ENCODE measurements around the gene DYNLRB1.

GRCh38 chr20:34528921-34529297 is 12.7 kb downstream of the DYNLRB1 start:
- TF ChIP-seq, protein P1, sequence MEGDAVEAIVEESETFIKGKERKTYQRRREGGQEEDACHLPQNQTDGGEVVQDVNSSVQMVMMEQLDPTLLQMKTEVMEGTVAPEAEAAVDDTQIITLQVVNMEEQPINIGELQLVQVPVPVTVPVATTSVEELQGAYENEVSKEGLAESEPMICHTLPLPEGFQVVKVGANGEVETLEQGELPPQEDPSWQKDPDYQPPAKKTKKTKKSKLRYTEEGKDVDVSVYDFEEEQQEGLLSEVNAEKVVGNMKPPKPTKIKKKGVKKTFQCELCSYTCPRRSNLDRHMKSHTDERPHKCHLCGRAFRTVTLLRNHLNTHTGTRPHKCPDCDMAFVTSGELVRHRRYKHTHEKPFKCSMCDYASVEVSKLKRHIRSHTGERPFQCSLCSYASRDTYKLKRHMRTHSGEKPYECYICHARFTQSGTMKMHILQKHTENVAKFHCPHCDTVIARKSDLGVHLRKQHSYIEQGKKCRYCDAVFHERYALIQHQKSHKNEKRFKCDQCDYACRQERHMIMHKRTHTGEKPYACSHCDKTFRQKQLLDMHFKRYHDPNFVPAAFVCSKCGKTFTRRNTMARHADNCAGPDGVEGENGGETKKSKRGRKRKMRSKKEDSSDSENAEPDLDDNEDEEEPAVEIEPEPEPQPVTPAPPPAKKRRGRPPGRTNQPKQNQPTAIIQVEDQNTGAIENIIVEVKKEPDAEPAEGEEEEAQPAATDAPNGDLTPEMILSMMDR (conservative IDR thresholded peaks at IDR 0.05 in 1 of 2, IDR thresholded peaks at IDR 0.05 in 1 of 2; ENCODE audit: low read depth in 1 of 2, low read length in 2 of 2) = no peak
- no peak for TF ChIP-seq EZH2 (IDR thresholded peaks at IDR 0.05; ENCODE audit: low read length, missing control alignments)

All from fibroblast of lung (primary cell).